MM.1S (cell line): Measurements from ENCODE around the gene GNAQ.

ENCODE experiments used
- DNase-seq: peaks from one replicate; pipeline ENCODE4 v3.0.0-alpha.2; 2015
- H2AFZ ChIP-seq: fragments of 300-600 bp; sonication (generic); 2 replicates; pipeline ENCODE4 v1.6.0; 2016; ENCODE audit warnings: antibody characterized with exemption, low read length
- H3F3A ChIP-seq: fragments of 300-600 bp; sonication (generic); 2 replicates; pipeline ENCODE4 v1.6.1; 2016; ENCODE audit warnings: mild to moderate bottlenecking, antibody characterized with exemption, low read length, moderate library complexity, mixed read lengths; ENCODE audit not compliant: insufficient read depth
- H3K27ac ChIP-seq: fragments of 300-600 bp; sonication (generic); 2 replicates; pipeline ENCODE4 v1.5.1; 2016; ENCODE audit warnings: mild to moderate bottlenecking, low read length
- H3K27me3 ChIP-seq: fragments of 300-600 bp; sonication (generic); replicated peaks from 2 replicates; pipeline ENCODE4 v1.6.0; 2016; ENCODE audit warnings: low read length; ENCODE audit not compliant: insufficient read depth
- H3K36me3 ChIP-seq: fragments of 300-600 bp; sonication (generic); replicated peaks from 2 replicates; pipeline ENCODE4 v1.6.1; 2016; ENCODE audit warnings: mild to moderate bottlenecking, low read length, mixed read lengths; ENCODE audit not compliant: insufficient read depth
- H3K4me1 ChIP-seq: fragments of 300-600 bp; sonication (generic); 2 replicates; pipeline ENCODE4 v1.6.1; 2016; ENCODE audit warnings: low read length, mixed read lengths
- H3K4me2 ChIP-seq: fragments of 300-600 bp; sonication (generic); 2 replicates; pipeline ENCODE4 v1.6.0; 2016; ENCODE audit warnings: low read depth, low read length
- H3K4me3 ChIP-seq: fragments of 300-600 bp; sonication (generic); 2 replicates; pipeline ENCODE4 v1.5.1; 2016; ENCODE audit warnings: low read length, mixed read lengths
- H3K79me2 ChIP-seq: fragments of 300-600 bp; sonication (generic); 2 replicates; pipeline ENCODE4 v1.6.1; 2016; ENCODE audit warnings: mixed run types, low read length, mixed read lengths
- H3K9ac ChIP-seq: fragments of 300-600 bp; sonication (generic); 2 replicates; pipeline ENCODE4 v1.6.1; 2016; ENCODE audit warnings: low read length, mixed read lengths
- H3K9me2 ChIP-seq: fragments of 300-600 bp; sonication (generic); replicated peaks from 2 replicates; pipeline ENCODE4 v1.6.1; 2016; ENCODE audit warnings: mild to moderate bottlenecking, low read length, mixed read lengths; ENCODE audit not compliant: insufficient read depth
- H3K9me3 ChIP-seq: fragments of 300-600 bp; sonication (generic); replicated peaks from 2 replicates; pipeline ENCODE4 v1.6.1; 2016; ENCODE audit warnings: mild to moderate bottlenecking, low read length, mixed read lengths; ENCODE audit not compliant: insufficient read depth
- H4K20me1 ChIP-seq: fragments of 300-600 bp; sonication (generic); 2 replicates; pipeline ENCODE4 v1.6.1; 2016; ENCODE audit warnings: mild to moderate bottlenecking, low read length, moderate library complexity, mixed read lengths; ENCODE audit not compliant: insufficient read depth
- EZH2 ChIP-seq: fragments of 300-600 bp; sonication (generic); optimal IDR thresholded peaks from 2 replicates; pipeline ENCODE3; 2017; ENCODE audit warnings: low read depth, mild to moderate bottlenecking, antibody characterized with exemption, low read length, mixed read lengths
- EZH2phosphoT487 ChIP-seq: fragments of 300-600 bp; sonication (generic); IDR thresholded peaks from 2 replicates; pipeline ENCODE4 v1.6.1; 2018; ENCODE audit warnings: antibody characterized with exemption, low read length
- TF ChIP-seq, protein P1 (sequence below): fragments of 300-600 bp; sonication (generic); IDR thresholded peaks from 2 replicates; pipeline ENCODE4 v1.5.1; 2016; ENCODE audit warnings: antibody characterized with exemption, low read length, mixed read lengths

Gene GNAQ

DNA sequence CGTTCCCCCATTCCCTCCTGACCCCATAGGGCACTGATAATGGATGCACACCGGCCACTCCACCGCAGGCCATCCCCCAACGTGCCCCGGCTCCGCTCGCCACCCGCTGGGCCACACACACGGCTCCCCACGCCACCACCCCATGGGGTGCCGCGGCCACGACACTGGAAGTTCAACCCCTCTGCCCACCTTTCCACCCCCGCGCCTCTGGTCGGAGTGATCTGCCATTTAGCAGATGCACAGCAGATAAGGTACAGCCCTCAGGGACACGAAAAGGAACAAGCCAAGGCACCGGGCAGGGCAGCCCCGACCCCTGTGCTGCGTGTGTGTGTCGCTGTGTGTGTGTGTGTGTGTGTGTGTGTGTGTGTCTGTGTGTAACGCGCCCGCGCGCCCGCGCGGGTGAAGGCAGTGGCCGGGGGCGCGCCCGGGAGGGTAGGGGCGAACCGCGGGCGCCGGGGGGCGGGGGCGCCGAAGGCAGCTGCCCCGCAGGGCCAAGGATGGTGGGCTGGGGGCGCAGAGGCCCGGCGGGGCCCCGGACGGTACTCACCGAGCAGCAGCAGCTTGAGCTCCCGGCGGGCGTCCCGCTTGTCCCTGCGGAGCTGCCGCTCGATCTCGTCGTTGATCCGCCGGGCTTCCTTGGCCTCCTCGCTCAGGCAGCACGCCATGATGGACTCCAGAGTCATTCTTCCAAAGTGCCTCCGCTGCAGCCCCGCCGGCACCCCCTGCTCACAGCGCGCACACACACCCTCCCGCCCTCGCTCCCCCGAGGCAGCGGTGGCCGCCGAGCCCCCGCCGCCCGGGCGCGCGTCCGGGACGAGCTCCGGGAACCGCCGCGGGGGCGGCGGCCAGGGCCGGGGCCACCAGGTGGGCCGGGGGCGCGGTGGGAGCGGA is 813 bp downstream of the GNAQ start:
- H3K79me2 ChIP-seq: peaks cover 8% of the 10 kb centered on the region
- no peaks in the 10 kb centered on the region for H3K36me3 ChIP-seq
- TF ChIP-seq, protein P1, sequence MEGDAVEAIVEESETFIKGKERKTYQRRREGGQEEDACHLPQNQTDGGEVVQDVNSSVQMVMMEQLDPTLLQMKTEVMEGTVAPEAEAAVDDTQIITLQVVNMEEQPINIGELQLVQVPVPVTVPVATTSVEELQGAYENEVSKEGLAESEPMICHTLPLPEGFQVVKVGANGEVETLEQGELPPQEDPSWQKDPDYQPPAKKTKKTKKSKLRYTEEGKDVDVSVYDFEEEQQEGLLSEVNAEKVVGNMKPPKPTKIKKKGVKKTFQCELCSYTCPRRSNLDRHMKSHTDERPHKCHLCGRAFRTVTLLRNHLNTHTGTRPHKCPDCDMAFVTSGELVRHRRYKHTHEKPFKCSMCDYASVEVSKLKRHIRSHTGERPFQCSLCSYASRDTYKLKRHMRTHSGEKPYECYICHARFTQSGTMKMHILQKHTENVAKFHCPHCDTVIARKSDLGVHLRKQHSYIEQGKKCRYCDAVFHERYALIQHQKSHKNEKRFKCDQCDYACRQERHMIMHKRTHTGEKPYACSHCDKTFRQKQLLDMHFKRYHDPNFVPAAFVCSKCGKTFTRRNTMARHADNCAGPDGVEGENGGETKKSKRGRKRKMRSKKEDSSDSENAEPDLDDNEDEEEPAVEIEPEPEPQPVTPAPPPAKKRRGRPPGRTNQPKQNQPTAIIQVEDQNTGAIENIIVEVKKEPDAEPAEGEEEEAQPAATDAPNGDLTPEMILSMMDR: no peak
- TF ChIP-seq EZH2: no peak
- TF ChIP-seq EZH2phosphoT487: no peak
- H3K4me1 ChIP-seq: peaks cover 5% of the 10 kb centered on the region; the same call in 1 of the 2 replicates
- peak overlapping the region; percentile 46 for H2AFZ ChIP-seq
- no peak overlapping the region for H3K27ac ChIP-seq
- H3K9me3 ChIP-seq: no peaks in the 10 kb centered on the region
- H3K4me3 ChIP-seq: peak overlapping the region; percentile 70
- no peaks in the 10 kb centered on the region for H3K9me2 ChIP-seq
- no peaks in the 10 kb centered on the region for H4K20me1 ChIP-seq
- H3F3A ChIP-seq: peaks cover 8% of the 10 kb centered on the region; the same call in 1 of the 2 replicates
- H3K4me2 ChIP-seq: peak overlapping the region; percentile 80
- peak overlapping the region; percentile 26; the same call in 1 of the 2 replicates for H3K9ac ChIP-seq
- peak; percentile 36 for DNase-seq
- no peaks in the 10 kb centered on the region for H3K27me3 ChIP-seq

DNA sequence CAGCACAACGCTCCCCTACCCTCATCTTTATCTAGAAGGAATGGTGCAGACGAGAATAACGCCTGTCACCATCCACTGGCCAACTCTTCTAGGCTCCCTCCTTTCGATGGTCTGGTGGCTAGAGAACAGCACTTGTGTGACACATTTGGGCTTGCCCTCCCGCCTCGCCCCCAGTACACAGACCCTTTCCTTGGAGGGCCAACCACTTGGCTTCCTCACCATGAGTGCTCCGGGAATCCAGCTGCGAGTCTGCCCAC is 1.4 kb downstream of the GNAQ start:
- no peak for TF ChIP-seq EZH2
- TF ChIP-seq, protein P1: no peak
- TF ChIP-seq EZH2phosphoT487: no peak
- Histone ChIP-seq H3K36me3 (no peaks in the 10 kb centered on the region), H4K20me1 (no peaks in the 10 kb centered on the region), H3K79me2 (peaks cover 13% of the 10 kb centered on the region), H3F3A (peaks cover 8% of the 10 kb centered on the region; the same call in 1 of the 2 replicates), H2AFZ (peak overlapping the region; percentile 46), H3K27me3 (no peaks in the 10 kb centered on the region), H3K4me1 (peaks cover 5% of the 10 kb centered on the region; the same call in 1 of the 2 replicates), H3K9me3 (no peaks in the 10 kb centered on the region), H3K9ac (peak overlapping the region; percentile 26; the same call in 1 of the 2 replicates), H3K4me3 (peak overlapping the region; percentile 70), H3K9me2 (no peaks in the 10 kb centered on the region), H3K4me2 (peak overlapping the region; percentile 80), H3K27ac (no peak overlapping the region)
- no peak for DNase-seq

DNA sequence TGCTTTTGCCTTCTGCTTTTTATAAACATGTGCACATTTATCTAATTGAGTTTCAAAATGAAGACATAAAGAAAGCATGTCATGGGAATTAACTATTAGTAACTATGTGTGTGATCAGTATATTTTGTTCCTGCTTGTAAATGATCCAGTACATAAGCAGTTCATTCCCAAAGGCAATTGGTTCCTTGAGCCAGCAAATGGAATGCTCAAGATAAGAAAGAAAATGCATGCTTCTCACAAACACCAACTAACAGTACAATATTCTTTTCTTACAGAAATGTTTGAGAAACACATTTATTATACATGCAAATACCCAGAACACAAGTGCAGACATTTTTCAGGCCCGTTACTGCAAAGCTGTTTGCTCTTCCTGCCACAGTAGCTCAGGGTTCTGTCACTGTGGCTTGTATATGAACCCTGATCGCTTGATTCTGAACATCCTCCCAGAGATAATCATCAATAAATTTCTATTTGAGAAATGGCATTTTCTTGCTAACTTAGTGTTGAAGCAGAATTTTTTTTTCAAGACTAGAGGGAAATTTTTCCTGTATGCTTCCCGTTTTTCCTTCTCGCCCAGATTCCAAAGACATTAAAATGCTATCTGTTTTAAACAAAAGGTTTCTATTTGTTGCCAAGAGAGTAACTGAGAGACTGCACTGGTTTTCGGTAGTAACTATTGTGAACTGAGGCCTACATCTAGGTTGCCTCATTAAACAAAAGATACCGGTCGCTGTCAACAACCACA is 1.9 kb downstream of the GNAQ start:
- Histone ChIP-seq H3K4me3 (peak overlapping the region; percentile 70; the same call in 1 of the 2 replicates), H3K79me2 (peaks cover 14% of the 10 kb centered on the region), H3F3A (peaks cover 8% of the 10 kb centered on the region; the same call in 1 of the 2 replicates), H4K20me1 (no peaks in the 10 kb centered on the region), H3K9ac (no peak overlapping the region), H3K9me3 (no peaks in the 10 kb centered on the region), H3K9me2 (no peaks in the 10 kb centered on the region), H3K27me3 (no peaks in the 10 kb centered on the region), H3K4me1 (peaks cover 5% of the 10 kb centered on the region; the same call in 1 of the 2 replicates), H2AFZ (0 out of 2 replicates have a peak overlapping the region, but pooled peaks have one; percentile 46), H3K27ac (no peak overlapping the region), H3K4me2 (peak overlapping the region; percentile 80; the same call in 1 of the 2 replicates), H3K36me3 (no peaks in the 10 kb centered on the region)
- TF ChIP-seq EZH2phosphoT487 (no peak), EZH2 (no peak)
- TF ChIP-seq, protein P1: no peak
- DNase-seq: no peak
